Activated T-helper 17 cell treated with anti-CD3 and anti-CD28 coated beads, Interleukin-2, amount 50 U/mL, for 72 hours (primary cell): ENCODE data around the gene NBEA. TPM values are rescaled to one million over a fixed set of nuclear protein-coding genes. Genes with fewer than 3 reads are reported as not detected.

Experiments
- ATAC-seq: fragments of 150-1000 bp; cut with Tn5 transposase; replicated peaks from 2 replicates; pipeline ENCODE4 v1.10.0; 2021; ENCODE audit warnings: mild to moderate bottlenecking, moderate library complexity
- H3K27ac Mint-ChIP-seq: one replicate; pipeline ENCODE4 v1.8.0; 2022; ENCODE audit warnings: mixed read lengths
- H3K27me3 Mint-ChIP-seq: one replicate; pipeline ENCODE4 v1.8.0; 2022; ENCODE audit warnings: mixed read lengths
- H3K36me3 Mint-ChIP-seq: one replicate; pipeline ENCODE4 v1.8.0; 2022; ENCODE audit warnings: low read depth, mild to moderate bottlenecking, mixed read lengths
- H3K4me1 Mint-ChIP-seq: one replicate; pipeline ENCODE4 v1.8.0; 2022; ENCODE audit warnings: mixed read lengths
- H3K4me3 Mint-ChIP-seq: one replicate; pipeline ENCODE4 v1.8.0; 2022; ENCODE audit warnings: mild to moderate bottlenecking, mixed read lengths
- H3K9me3 Mint-ChIP-seq: one replicate; pipeline ENCODE4 v1.8.0; 2022; ENCODE audit warnings: mixed read lengths
- total RNA-seq, 2 donors: library from RNA; stranded (reverse); gene quantifications; one replicate each; pipeline ENCODE4 v1.2.3, GENCODE V29; 2022

The NBEA gene
- total RNA-seq, 2 donors from 2014 or later: 0.50 to 0.79 TPM

GRCh38 chr13:35475212-35475959 is 533.3 kb downstream of the NBEA start:
- Mint-ChIP-seq H3K4me3 (peak overlapping the region; percentile 65), H3K9me3 (peaks cover 4% of the 10 kb centered on the region), H3K27me3 (peaks cover 52% of the 10 kb centered on the region), H3K4me1 (peaks cover 10% of the 10 kb centered on the region), H3K27ac (no peak overlapping the region), H3K36me3 (peaks cover 24% of the 10 kb centered on the region)
- peak; percentile 28 for ATAC-seq

- Mint-ChIP-seq H3K4me3 (peak within 1 kb of the TSS; percentile 65), H3K27me3 (peaks cover 49% of the 10 kb centered on the region), H3K36me3 (peaks cover 22% of the 10 kb centered on the region), H3K4me1 (peaks cover 10% of the 10 kb centered on the region), H3K9me3 (peaks cover 4% of the 10 kb centered on the region), H3K27ac (no peak within 1 kb of the TSS)
- no peak for ATAC-seq
Observed at GRCh38 chr13:35475960-35476943, 534.2 kb downstream of the NBEA start, which contains the start of gene MAB21L1. MAB21L1 (minus strand) TSS chr13:35476689; CDS start chr13:35476138, 551 bp downstream.

GRCh38 chr13:35477386-35477946 is 535.4 kb downstream of the NBEA start:
- ATAC-seq: no peak
- Mint-ChIP-seq H3K4me1 (peaks cover 10% of the 10 kb centered on the region), H3K9me3 (peaks cover 4% of the 10 kb centered on the region), H3K27me3 (peaks cover 44% of the 10 kb centered on the region), H3K27ac (no peak overlapping the region), H3K4me3 (peak overlapping the region; percentile 65), H3K36me3 (peaks cover 22% of the 10 kb centered on the region)

GRCh38 chr13:35478271-35479037 is 536.4 kb downstream of the NBEA start:
- ATAC-seq: no peak
- H3K27me3 Mint-ChIP-seq: peaks cover 44% of the 10 kb centered on the region
- no peak overlapping the region for H3K27ac Mint-ChIP-seq
- H3K4me1 Mint-ChIP-seq: peaks cover 10% of the 10 kb centered on the region
- no peak overlapping the region for H3K4me3 Mint-ChIP-seq
- peaks cover 22% of the 10 kb centered on the region for H3K36me3 Mint-ChIP-seq
- peaks cover 4% of the 10 kb centered on the region for H3K9me3 Mint-ChIP-seq

- H3K27ac Mint-ChIP-seq: no peak overlapping the region
- peaks cover 22% of the 10 kb centered on the region for H3K36me3 Mint-ChIP-seq
- ATAC-seq: no peak
- peaks cover 44% of the 10 kb centered on the region for H3K27me3 Mint-ChIP-seq
- peaks cover 10% of the 10 kb centered on the region for H3K4me1 Mint-ChIP-seq
- H3K9me3 Mint-ChIP-seq: peaks cover 4% of the 10 kb centered on the region
- no peak overlapping the region for H3K4me3 Mint-ChIP-seq
Observed at GRCh38 chr13:35479038-35479492, 537.0 kb downstream of the NBEA start.

GRCh38 chr13:35479706-35480105 is 537.6 kb downstream of the NBEA start:
- Mint-ChIP-seq H3K4me1 (peaks cover 10% of the 10 kb centered on the region), H3K36me3 (peaks cover 18% of the 10 kb centered on the region), H3K27me3 (peaks cover 40% of the 10 kb centered on the region), H3K9me3 (peaks cover under 1% of the 10 kb centered on the region), H3K27ac (no peak overlapping the region), H3K4me3 (no peak overlapping the region)
- ATAC-seq: no peak

- H3K4me1 Mint-ChIP-seq: peaks cover 10% of the 10 kb centered on the region
- no peaks in the 10 kb centered on the region for H3K9me3 Mint-ChIP-seq
- ATAC-seq: no peak
- H3K36me3 Mint-ChIP-seq: peaks cover 14% of the 10 kb centered on the region
- no peak overlapping the region for H3K27ac Mint-ChIP-seq
- H3K27me3 Mint-ChIP-seq: peaks cover 35% of the 10 kb centered on the region
- H3K4me3 Mint-ChIP-seq: no peak overlapping the region
Observed at GRCh38 chr13:35480346-35480745, 538.3 kb downstream of the NBEA start.

- Mint-ChIP-seq H3K4me3 (no peak overlapping the region), H3K27me3 (peaks cover 20% of the 10 kb centered on the region), H3K4me1 (no peaks in the 10 kb centered on the region), H3K36me3 (no peaks in the 10 kb centered on the region), H3K9me3 (no peaks in the 10 kb centered on the region), H3K27ac (no peak overlapping the region)
- no peak for ATAC-seq
Observed at GRCh38 chr13:35481777-35482176, 539.7 kb downstream of the NBEA start.

GRCh38 chr13:35482527-35482926 is 540.5 kb downstream of the NBEA start:
- no peak for ATAC-seq
- no peaks in the 10 kb centered on the region for H3K4me1 Mint-ChIP-seq
- no peaks in the 10 kb centered on the region for H3K36me3 Mint-ChIP-seq
- peaks cover 13% of the 10 kb centered on the region for H3K27me3 Mint-ChIP-seq
- no peak overlapping the region for H3K27ac Mint-ChIP-seq
- no peaks in the 10 kb centered on the region for H3K9me3 Mint-ChIP-seq
- H3K4me3 Mint-ChIP-seq: no peak overlapping the region

- Mint-ChIP-seq H3K9me3 (no peaks in the 10 kb centered on the region), H3K27me3 (peaks cover 4% of the 10 kb centered on the region), H3K27ac (no peak overlapping the region), H3K4me1 (no peaks in the 10 kb centered on the region), H3K4me3 (no peak overlapping the region), H3K36me3 (no peaks in the 10 kb centered on the region)
- no peak for ATAC-seq
Observed at GRCh38 chr13:35483761-35484160, 541.7 kb downstream of the NBEA start.

- ATAC-seq: no peak
- peaks cover under 1% of the 10 kb centered on the region for H3K27me3 Mint-ChIP-seq
- H3K4me3 Mint-ChIP-seq: no peak overlapping the region
- no peak overlapping the region for H3K27ac Mint-ChIP-seq
- no peaks in the 10 kb centered on the region for H3K4me1 Mint-ChIP-seq
- H3K36me3 Mint-ChIP-seq: no peaks in the 10 kb centered on the region
- no peaks in the 10 kb centered on the region for H3K9me3 Mint-ChIP-seq
Observed at GRCh38 chr13:35484384-35484783, 542.3 kb downstream of the NBEA start.

- ATAC-seq: no peak
- no peaks in the 10 kb centered on the region for H3K9me3 Mint-ChIP-seq
- H3K4me3 Mint-ChIP-seq: no peak overlapping the region
- H3K4me1 Mint-ChIP-seq: no peaks in the 10 kb centered on the region
- H3K27me3 Mint-ChIP-seq: no peaks in the 10 kb centered on the region
- no peak overlapping the region for H3K27ac Mint-ChIP-seq
- H3K36me3 Mint-ChIP-seq: no peaks in the 10 kb centered on the region
Observed at GRCh38 chr13:35485424-35485823, 543.4 kb downstream of the NBEA start.

GRCh38 chr13:35489050-35489449 is 547.0 kb downstream of the NBEA start:
- no peak for ATAC-seq
- Mint-ChIP-seq H3K36me3 (no peaks in the 10 kb centered on the region), H3K27ac (no peak overlapping the region), H3K27me3 (no peaks in the 10 kb centered on the region), H3K9me3 (peaks cover 3% of the 10 kb centered on the region), H3K4me1 (no peaks in the 10 kb centered on the region), H3K4me3 (no peak overlapping the region)

- Mint-ChIP-seq H3K9me3 (peaks cover 3% of the 10 kb centered on the region), H3K4me1 (no peaks in the 10 kb centered on the region), H3K36me3 (no peaks in the 10 kb centered on the region), H3K27me3 (no peaks in the 10 kb centered on the region), H3K4me3 (no peak overlapping the region), H3K27ac (no peak overlapping the region)
- no peak for ATAC-seq
Observed at GRCh38 chr13:35496006-35496405, 553.9 kb downstream of the NBEA start.
